Left cardiac atrium (tissue), 4 donors: ENCODE data around the gene FZD4. TPM values are rescaled to one million over a fixed set of nuclear protein-coding genes. Genes with fewer than 3 reads are reported as not detected.
"Not testable (repeated sequence)": the region's sequence is repeated elsewhere in the genome, so short reads cannot be mapped to it uniquely, and the experiment has no call there.

Experiments
- ATAC-seq, 2 donors: fragments of 200-7000 bp; cut with Tn5 transposase; one replicate each; pipeline ENCODE4 v1.9.1; 2020; ENCODE audit warnings: mild to moderate bottlenecking in 2 of 2, moderate library complexity in 2 of 2
- DNase-seq: peaks from one replicate; pipeline ENCODE4 v3.0.0-alpha.2; 2020
- intact Hi-C, 2 donors: fragments of 100-400 bp; cut with DNase I; formaldehyde crosslinking; loops; one replicate each; pipeline versions ENCODE4 v1.14.1 to v1.15.1; 2022 to 2023
- total RNA-seq, 2 donors: library from RNA; stranded (reverse); fragmentation: NEBNext Ultra II Directional; extraction: Animal tissue kit (Norgen Biotek cat#: 25700); gene quantifications; one replicate each; pipeline ENCODE4 v1.2.1, GENCODE V29; 2021
- donor health status: DM: no; HTN: yes; CAD: no.
- donor health status: DM: no; HTN: yes; CAD: no; lungs with severe emphysema.
- donor health status: DM: yes; HTN: yes; CAD: no.
- donor health status: Dilated cardiomyopathy.

The FZD4 gene
- total RNA-seq, 2 donors from 2014 or later: 45.5 to 54.2 TPM

GRCh38 chr11:86941871-86942599, 13.2 kb downstream of the FZD4 start:
- intact Hi-C loops: loop anchor here in 1 of 2 donors (5.0 to 10.0 kb wide), 2 partner anchors 93 to 350 kb away; partner anchors contain the start of gene TMEM135
- ATAC-seq (no peak), DNase-seq (no peak)

GRCh38 chr11:86941077-86941870, 13.9 kb downstream of the FZD4 start:
- intact Hi-C loops: loop anchor here in 1 of 2 donors (5.0 to 10.0 kb wide), 2 partner anchors 94 to 351 kb away; partner anchors contain the start of gene TMEM135
- ATAC-seq (no peak), DNase-seq (no peak)

- DNase-seq (peak; percentile 65), ATAC-seq (peak; percentile 95 to 96)
- intact Hi-C loops: loop anchor here in 1 of 2 donors (5.0 to 10.0 kb wide), 2 partner anchors 95 to 352 kb away; partner anchors contain the start of gene TMEM135
Observed at GRCh38 chr11:86940122-86940777, 14.9 kb downstream of the FZD4 start.

- no peak for DNase-seq
- intact Hi-C loops: loop anchor here in 1 of 2 donors (2.0 to 10.0 kb wide), 2 partner anchors 352 to 486 kb away; no protein-coding TSS in a partner anchor
- ATAC-seq: peak in 1 of 2 donors; percentile 19
Observed at GRCh38 chr11:86938900-86939880, 16.0 kb downstream of the FZD4 start.

- intact Hi-C loops: loop anchor here in 1 of 2 donors (2.0 to 10.0 kb wide), 2 partner anchors 352 to 486 kb away; no protein-coding TSS in a partner anchor
- ATAC-seq: no peak
- DNase-seq: no peak
Observed at GRCh38 chr11:86938203-86938899, 16.8 kb downstream of the FZD4 start.

- intact Hi-C loops: loop anchor here in 1 of 2 donors (10.0 kb wide), 1 partner anchor 488 kb away; no protein-coding TSS in a partner anchor
- not testable (repeated sequence) for DNase-seq, ATAC-seq
Observed at GRCh38 chr11:86937193-86937806, 17.9 kb downstream of the FZD4 start.

GRCh38 chr11:86934926-86935579, 20.1 kb downstream of the FZD4 start:
- intact Hi-C loops: loop anchor here in 1 of 2 donors (10.0 kb wide), 1 partner anchor 490 kb away; no protein-coding TSS in a partner anchor
- ATAC-seq (no peak), DNase-seq (no peak)

- intact Hi-C loops: loop anchor here in 1 of 2 donors (10.0 kb wide), 1 partner anchor 490 kb away; no protein-coding TSS in a partner anchor
- ATAC-seq (no peak), DNase-seq (no peak)
Observed at GRCh38 chr11:86934582-86934900, 20.7 kb downstream of the FZD4 start.

GRCh38 chr11:86933891-86934581, 21.2 kb downstream of the FZD4 start:
- DNase-seq: no peak

GRCh38 chr11:86932924-86933875, 22.0 kb downstream of the FZD4 start:
- DNase-seq (no peak), ATAC-seq (no peak)
- intact Hi-C loops: loop anchor here in 1 of 2 donors (10.0 kb wide), 1 partner anchor 492 kb away; no protein-coding TSS in a partner anchor

More at GRCh38 chr11:86933891-86934581, 21.2 kb downstream of the FZD4 start:
- intact Hi-C loops: loop anchor here in 1 of 2 donors (10.0 kb wide), 1 partner anchor 491 kb away; no protein-coding TSS in a partner anchor
- no peak for ATAC-seq

- peak in 1 of 2 donors; percentile 12 for ATAC-seq
- intact Hi-C loops: loop anchor here in 1 of 2 donors (10.0 kb wide), 1 partner anchor 493 kb away; no protein-coding TSS in a partner anchor
- no peak for DNase-seq
Observed at GRCh38 chr11:86932259-86932585, 23.0 kb downstream of the FZD4 start.

GRCh38 chr11:86931548-86932258, 23.5 kb downstream of the FZD4 start:
- intact Hi-C loops: loop anchor here in 1 of 2 donors (10.0 kb wide), 1 partner anchor 493 kb away; no protein-coding TSS in a partner anchor
- peak; percentile 49 to 65 for ATAC-seq
- DNase-seq: no peak

- DNase-seq: no peak
- intact Hi-C loops: loop anchor here in 1 of 2 donors (10.0 kb wide), 1 partner anchor 494 kb away; no protein-coding TSS in a partner anchor
- no peak for ATAC-seq
Observed at GRCh38 chr11:86930957-86931547, 24.1 kb downstream of the FZD4 start.
